K562 treated with DMSO at 1 percent for 4 hours (cell line): ENCODE results near the gene SPRR2G. TPM values are rescaled to one million over a fixed set of nuclear protein-coding genes. Genes with fewer than 3 reads are reported as not detected.

Experiments
- total RNA-seq: library from RNA; unstranded; fragments of 300-600 nt; gene quantifications from 2 replicates; pipeline ENCODE4 v1.2.3, GENCODE V29; 2022; ENCODE audit not compliant: insufficient read depth

The SPRR2G gene
- not detected in 2 replicates for total RNA-seq

DNA sequence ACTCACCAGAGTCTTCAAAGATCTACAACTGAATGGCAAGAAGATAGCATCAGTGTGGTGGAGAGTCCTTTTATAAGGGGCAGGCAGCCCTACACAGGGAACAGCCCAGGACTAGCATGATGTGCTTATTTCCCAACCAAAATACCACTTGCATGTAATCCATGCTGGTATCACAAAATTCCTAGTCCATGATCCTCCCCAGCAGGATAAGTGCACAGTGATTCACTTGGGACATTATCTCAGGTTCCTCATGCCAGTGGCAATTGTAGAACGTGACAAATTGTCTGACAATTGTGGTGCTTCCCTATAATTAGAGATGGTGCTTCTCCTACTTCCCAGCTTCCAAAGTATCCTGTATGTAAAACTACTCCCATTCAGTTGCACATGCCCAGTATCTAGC lies at the start of gene SPRR2G:
Gene SPRR2G (minus strand): TSS at position 45 of the 400 bp plus-strand sequence. CDS start 780 bp downstream, outside the sequence.

DNA sequence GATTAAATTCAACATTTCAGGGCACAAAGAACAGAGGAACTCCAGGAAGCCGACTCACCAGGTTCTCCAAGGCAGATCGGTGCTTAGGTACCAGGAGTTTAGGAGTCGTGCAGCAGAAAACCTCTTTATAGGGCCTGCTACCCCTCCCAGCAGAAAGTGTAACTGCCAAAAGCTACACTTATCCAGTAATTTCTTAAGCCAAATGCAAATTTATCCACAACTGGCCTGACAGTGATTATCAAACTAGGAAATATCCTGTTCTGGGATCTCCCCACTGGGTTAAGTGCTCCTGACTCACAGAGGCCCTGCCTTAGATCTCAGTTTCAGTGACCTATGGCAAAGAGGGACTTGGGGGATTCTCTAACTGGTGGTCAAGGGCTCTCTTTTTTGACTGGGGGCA lies 37.3 kb downstream of the SPRR2G start, which contains the start of gene SPRR2F:
Gene SPRR2F (minus strand): TSS at position 101 of the 400 bp plus-strand sequence. CDS start 783 bp downstream, outside the sequence.

Other genes with a start within 250 kb of the SPRR2G start
- gene IVL, start 242.3 kb downstream of the SPRR2G start, total RNA-seq, result not detected in 2 replicates
- not detected in 2 replicates for gene SPRR5, start 203.7 kb downstream of the SPRR2G start, total RNA-seq
- not detected in 2 replicates for gene SPRR4, start 180.2 kb downstream of the SPRR2G start, total RNA-seq
- not detected in 2 replicates for gene SPRR1A, start 166.8 kb downstream of the SPRR2G start, total RNA-seq
- not detected in 2 replicates for gene SPRR3, start 149.1 kb downstream of the SPRR2G start, total RNA-seq
- gene SPRR1B, start 119.7 kb downstream of the SPRR2G start, total RNA-seq, result not detected in 2 replicates
- gene SPRR2D, start 109.8 kb downstream of the SPRR2G start, total RNA-seq, result 36.6 and 103 TPM in 2 replicates
- not detected in 2 replicates for gene SPRR2A, start 93.4 kb downstream of the SPRR2G start, total RNA-seq
- not detected in 2 replicates for gene SPRR2B, start 79.3 kb downstream of the SPRR2G start, total RNA-seq
- gene SPRR2E, start 56.4 kb downstream of the SPRR2G start, total RNA-seq, result not detected in 2 replicates
- not detected in 2 replicates for gene SPRR2F, start 37.4 kb downstream of the SPRR2G start, total RNA-seq
- gene LELP1, start 52.5 kb upstream of the SPRR2G start, total RNA-seq, result not detected in 2 replicates
- 1.4 and 1.7 TPM in 2 replicates for gene PRR9, start 66.7 kb upstream of the SPRR2G start, total RNA-seq
- gene LORICRIN, start 108.8 kb upstream of the SPRR2G start, total RNA-seq, result not detected in 2 replicates
- 1.4 and 1.9 TPM in 2 replicates for gene PGLYRP3, start 162.1 kb upstream of the SPRR2G start, total RNA-seq
- 2.2 and 2.3 TPM in 2 replicates for gene PGLYRP4, start 198.0 kb upstream of the SPRR2G start, total RNA-seq
- not detected in 2 replicates for gene S100A9, start 207.0 kb upstream of the SPRR2G start, total RNA-seq
- gene S100A12, start 224.7 kb upstream of the SPRR2G start, total RNA-seq, result not detected in 2 replicates
- not detected in 2 replicates for gene S100A8, start 240.2 kb upstream of the SPRR2G start, total RNA-seq